ENCODE data around the gene HSPB3.

The HSPB3 gene, protein sequence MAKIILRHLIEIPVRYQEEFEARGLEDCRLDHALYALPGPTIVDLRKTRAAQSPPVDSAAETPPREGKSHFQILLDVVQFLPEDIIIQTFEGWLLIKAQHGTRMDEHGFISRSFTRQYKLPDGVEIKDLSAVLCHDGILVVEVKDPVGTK

DNA sequence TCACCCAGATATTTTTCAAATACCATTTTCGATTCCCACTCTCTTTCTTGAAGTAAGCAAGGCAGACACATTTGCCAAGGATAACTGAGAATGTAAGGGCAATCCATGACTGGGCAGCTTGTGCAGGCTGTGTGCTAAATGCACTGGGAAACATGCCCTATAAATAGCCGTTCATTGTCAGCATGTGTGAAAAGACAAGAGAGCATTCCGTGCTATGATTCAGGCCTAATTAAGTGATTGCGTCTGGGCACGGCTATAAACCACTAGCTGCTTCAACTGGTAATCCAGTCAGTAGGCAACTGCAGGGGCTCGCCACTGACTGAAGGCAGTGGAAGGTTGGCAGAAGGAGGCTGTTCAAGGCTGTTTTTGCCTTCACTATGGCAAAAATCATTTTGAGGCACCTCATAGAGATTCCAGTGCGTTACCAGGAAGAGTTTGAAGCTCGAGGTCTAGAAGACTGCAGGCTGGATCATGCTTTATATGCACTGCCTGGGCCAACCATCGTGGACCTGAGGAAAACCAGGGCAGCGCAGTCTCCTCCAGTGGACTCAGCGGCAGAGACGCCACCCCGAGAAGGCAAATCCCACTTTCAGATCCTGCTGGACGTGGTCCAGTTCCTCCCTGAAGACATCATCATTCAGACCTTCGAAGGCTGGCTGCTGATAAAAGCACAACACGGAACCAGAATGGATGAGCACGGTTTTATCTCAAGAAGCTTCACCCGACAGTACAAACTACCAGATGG is at the start of gene HSPB3:
Gene HSPB3 (plus strand): TSS at position 287 of the 745 bp plus-strand sequence. CDS start 91 bp downstream, at position 378.
- TF ChIP-seq, protein P1, sequence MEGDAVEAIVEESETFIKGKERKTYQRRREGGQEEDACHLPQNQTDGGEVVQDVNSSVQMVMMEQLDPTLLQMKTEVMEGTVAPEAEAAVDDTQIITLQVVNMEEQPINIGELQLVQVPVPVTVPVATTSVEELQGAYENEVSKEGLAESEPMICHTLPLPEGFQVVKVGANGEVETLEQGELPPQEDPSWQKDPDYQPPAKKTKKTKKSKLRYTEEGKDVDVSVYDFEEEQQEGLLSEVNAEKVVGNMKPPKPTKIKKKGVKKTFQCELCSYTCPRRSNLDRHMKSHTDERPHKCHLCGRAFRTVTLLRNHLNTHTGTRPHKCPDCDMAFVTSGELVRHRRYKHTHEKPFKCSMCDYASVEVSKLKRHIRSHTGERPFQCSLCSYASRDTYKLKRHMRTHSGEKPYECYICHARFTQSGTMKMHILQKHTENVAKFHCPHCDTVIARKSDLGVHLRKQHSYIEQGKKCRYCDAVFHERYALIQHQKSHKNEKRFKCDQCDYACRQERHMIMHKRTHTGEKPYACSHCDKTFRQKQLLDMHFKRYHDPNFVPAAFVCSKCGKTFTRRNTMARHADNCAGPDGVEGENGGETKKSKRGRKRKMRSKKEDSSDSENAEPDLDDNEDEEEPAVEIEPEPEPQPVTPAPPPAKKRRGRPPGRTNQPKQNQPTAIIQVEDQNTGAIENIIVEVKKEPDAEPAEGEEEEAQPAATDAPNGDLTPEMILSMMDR (IDR thresholded peaks at IDR 0.05; ENCODE audit: borderline replicate concordance, control extremely low read depth, extremely low read depth, insufficient read depth, missing control alignments): no peak
- DNase-seq (ENCODE audit: low spot score): no peak
- in situ Hi-C loops (cut with MboI; ENCODE audit: low sequenced_read_pairs, unreplicated experiment): no loop called here

DNA sequence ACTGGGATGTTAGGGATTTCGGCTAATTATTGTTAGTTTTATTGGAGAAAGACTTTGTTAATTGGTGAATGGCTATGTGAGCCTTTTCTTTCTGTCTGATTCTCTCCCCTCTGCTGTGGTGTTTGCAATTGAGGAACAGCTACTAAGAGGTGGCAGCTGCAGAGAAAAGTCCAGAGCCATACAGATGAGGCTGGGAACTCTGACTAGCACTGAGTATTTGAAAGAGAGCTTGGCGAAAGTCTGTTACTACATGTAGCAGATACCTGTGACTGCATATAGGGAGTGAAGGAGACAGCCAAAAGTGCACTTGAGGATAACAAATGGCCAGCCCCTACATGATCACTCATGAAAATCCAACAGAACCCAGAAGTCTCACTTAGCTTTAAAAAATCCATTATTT is 44.3 kb upstream of the HSPB3 start:
- in situ Hi-C loops (cut with MboI; ENCODE audit: low sequenced_read_pairs, unreplicated experiment): loop anchor here (10.0 kb wide), 1 partner anchor 156 kb away; no protein-coding TSS in a partner anchor
- no peak for DNase-seq (ENCODE audit: low spot score)
- TF ChIP-seq, protein P1 (IDR thresholded peaks at IDR 0.05; ENCODE audit: borderline replicate concordance, control extremely low read depth, extremely low read depth, insufficient read depth, missing control alignments): no peak

DNA sequence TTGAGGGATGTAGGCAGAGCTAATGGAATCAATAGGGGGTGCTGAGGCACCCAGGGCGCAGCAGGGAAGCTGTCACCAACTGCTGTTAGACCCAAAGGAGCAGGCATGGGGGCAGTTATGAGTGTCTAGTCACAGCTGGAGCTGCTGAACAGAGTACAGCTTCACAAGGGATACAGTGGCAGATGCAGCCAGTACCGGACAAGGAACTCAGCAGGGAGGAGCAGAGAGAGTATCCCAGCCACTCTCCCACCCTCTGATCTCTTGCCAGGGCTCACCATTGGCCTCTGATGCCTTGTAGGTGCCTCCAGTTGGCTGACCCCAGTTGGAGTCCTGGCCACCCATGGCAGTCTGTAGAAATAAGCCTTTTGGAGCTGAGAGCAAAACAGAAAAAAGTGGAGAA is 42.6 kb upstream of the HSPB3 start:
- no peak for DNase-seq (ENCODE audit: low spot score)
- in situ Hi-C loops (cut with MboI; ENCODE audit: low sequenced_read_pairs, unreplicated experiment): loop anchor here (10.0 kb wide), 1 partner anchor 158 kb away; no protein-coding TSS in a partner anchor
- TF ChIP-seq, protein P1 (IDR thresholded peaks at IDR 0.05; ENCODE audit: borderline replicate concordance, control extremely low read depth, extremely low read depth, insufficient read depth, missing control alignments): no peak

DNA sequence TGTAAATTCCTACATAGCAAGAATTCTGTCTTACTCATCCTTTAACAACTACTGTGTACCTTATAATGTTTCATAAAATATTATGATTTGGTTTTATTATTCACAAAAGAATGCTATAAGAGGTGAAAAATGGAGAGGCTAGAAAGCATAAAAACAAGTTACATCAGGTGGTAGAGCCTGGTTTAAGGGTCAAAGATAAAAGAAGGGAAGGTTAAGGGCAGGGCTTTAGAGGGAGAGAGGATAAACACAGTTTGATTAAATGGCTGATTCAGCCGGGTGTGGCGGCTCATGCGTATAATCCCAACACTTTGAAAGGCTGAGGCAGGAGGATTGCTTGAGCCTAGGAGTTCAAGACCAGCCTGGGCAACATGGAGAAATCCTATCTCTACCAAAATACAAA is 40.4 kb upstream of the HSPB3 start:
- in situ Hi-C loops (cut with MboI; ENCODE audit: low sequenced_read_pairs, unreplicated experiment): loop anchor here (10.0 kb wide), 1 partner anchor 160 kb away; no protein-coding TSS in a partner anchor
- no peak for DNase-seq (ENCODE audit: low spot score)
- TF ChIP-seq, protein P1 (IDR thresholded peaks at IDR 0.05; ENCODE audit: borderline replicate concordance, control extremely low read depth, extremely low read depth, insufficient read depth, missing control alignments): no peak

DNA sequence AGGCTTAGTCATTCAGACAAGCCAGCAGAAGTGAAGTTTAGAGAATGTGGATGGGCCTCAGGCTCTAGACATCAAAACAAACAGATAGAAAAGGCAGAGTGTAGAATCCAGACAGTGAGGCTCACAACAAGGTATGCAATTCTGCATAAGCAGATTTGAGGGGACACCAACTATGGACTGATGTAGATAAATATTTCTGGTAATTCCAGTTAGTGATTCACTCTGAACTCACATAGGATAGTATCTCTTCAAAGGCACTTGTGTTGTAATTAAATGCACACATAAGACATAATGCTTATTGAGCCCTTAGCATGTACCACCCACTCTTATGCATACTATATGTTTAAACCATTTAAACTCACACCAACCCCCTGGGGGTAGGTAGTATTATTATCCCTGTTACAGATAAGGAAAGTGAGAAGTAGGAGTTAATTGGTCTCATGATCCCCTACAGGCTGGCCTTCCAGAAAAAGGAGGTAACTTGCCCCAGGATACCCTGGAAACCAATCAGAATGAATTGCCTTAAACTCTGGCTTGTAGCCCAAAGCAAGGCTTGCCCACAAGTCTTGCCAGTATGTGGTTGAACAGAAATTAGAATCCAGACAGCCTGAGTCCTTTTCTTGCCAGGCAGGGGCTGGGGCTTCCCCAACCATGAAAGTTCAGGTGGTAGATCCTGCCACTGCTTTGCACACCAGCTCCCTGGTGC is 39.5 kb upstream of the HSPB3 start:
- DNase-seq (ENCODE audit: low spot score): no peak
- TF ChIP-seq, protein P1 (IDR thresholded peaks at IDR 0.05; ENCODE audit: borderline replicate concordance, control extremely low read depth, extremely low read depth, insufficient read depth, missing control alignments): no peak
- in situ Hi-C loops (cut with MboI; ENCODE audit: low sequenced_read_pairs, unreplicated experiment): loop anchor here (10.0 kb wide), 1 partner anchor 161 kb away; no protein-coding TSS in a partner anchor
